HEK293T (cell line): ENCODE data around the gene IL2RG.

Experiments used
- CTCF ChIA-PET: fragments of 350-600 bp; formaldehyde crosslinking; extraction: SDS; loops from one replicate; lab custom pipeline; 2021; ENCODE audit warnings: antibody characterized with exemption, inconsistent platforms; lab: Yijun Ruan, JAX
- POLR2A ChIA-PET: fragments of 350-600 bp; formaldehyde crosslinking; extraction: SDS; loops from one replicate; lab custom pipeline; 2020; ENCODE audit warnings: antibody characterized with exemption, inconsistent platforms; lab: Yijun Ruan, JAX
- DNase-seq: peaks from one replicate; pipeline ENCODE4 v3.0.0; 2012; ENCODE audit warnings: mixed read lengths; ENCODE audit errors: extremely low spot score
- ARNT ChIP-seq: fragments of 450-650 bp; IDR thresholded peaks from 2 replicates; pipeline ENCODE4 v1.6.1; 2017; ENCODE audit warnings: mild to moderate bottlenecking
- BHLHE40 ChIP-seq: fragments of 450-650 bp; IDR thresholded peaks from 2 replicates; pipeline ENCODE4 v1.6.1; 2016; ENCODE audit warnings: mild to moderate bottlenecking, moderate library complexity, borderline replicate concordance
- CTBP1 ChIP-seq: fragments of 450-650 bp; IDR thresholded peaks from 2 replicates; pipeline ENCODE4 v1.6.1; 2016; ENCODE audit warnings: borderline replicate concordance
- ELF4 ChIP-seq: fragments of 450-650 bp; IDR thresholded peaks from 2 replicates; pipeline ENCODE4 v1.6.1; 2017; ENCODE audit warnings: antibody characterized with exemption
- FOXA1 ChIP-seq: fragments of 450-650 bp; IDR thresholded peaks from 2 replicates; pipeline ENCODE4 v1.6.1; 2016; ENCODE audit warnings: mild to moderate bottlenecking
- FOXK2 ChIP-seq: fragments of 450-650 bp; IDR thresholded peaks from 2 replicates; pipeline ENCODE4 v1.6.1; 2016; ENCODE audit warnings: mild to moderate bottlenecking
- FOXM1 ChIP-seq: fragments of 450-650 bp; IDR thresholded peaks from 2 replicates; pipeline ENCODE4 v1.6.1; 2017; ENCODE audit warnings: mild to moderate bottlenecking, borderline replicate concordance
- HDGF ChIP-seq: fragments of 450-650 bp; IDR thresholded peaks from 2 replicates; pipeline ENCODE4 v1.6.1; 2017; ENCODE audit warnings: antibody characterized with exemption, borderline replicate concordance
- L3MBTL2 ChIP-seq: fragments of 450-650 bp; conservative IDR thresholded peaks from 2 replicates; pipeline ENCODE4 v1.6.1; 2016; ENCODE audit warnings: mild to moderate bottlenecking
- LEF1 ChIP-seq: fragments of 450-650 bp; IDR thresholded peaks from 2 replicates; pipeline ENCODE4 v1.6.1; 2017; ENCODE audit warnings: mild to moderate bottlenecking, borderline replicate concordance
- NFRKB ChIP-seq: fragments of 450-650 bp; IDR thresholded peaks from 2 replicates; pipeline ENCODE4 v1.6.1; 2016; ENCODE audit warnings: mild to moderate bottlenecking, moderate library complexity
- PKNOX1 ChIP-seq: fragments of 450-650 bp; IDR thresholded peaks from 2 replicates; pipeline ENCODE4 v1.6.1; 2016
- SP1 ChIP-seq: fragments of 450-650 bp; IDR thresholded peaks from 2 replicates; pipeline ENCODE4 v1.6.1; 2017
- SUZ12 ChIP-seq: fragments of 450-650 bp; IDR thresholded peaks from 2 replicates; pipeline ENCODE4 v1.6.1; 2016; ENCODE audit warnings: mild to moderate bottlenecking
- TARDBP ChIP-seq: fragments of 450-650 bp; IDR thresholded peaks from 2 replicates; pipeline ENCODE4 v1.6.1; 2016
- ZNF384 ChIP-seq: fragments of 450-650 bp; IDR thresholded peaks from 2 replicates; pipeline ENCODE4 v1.6.1; 2016

Gene IL2RG

GRCh38 chrX:71106427-71106826 is 5.0 kb downstream of the IL2RG start, which contains the start of gene CXorf65:
Gene CXorf65, minus strand, starts transcription at chrX:71106740. Its CDS starts 184 bp downstream, at chrX:71106556.
- TF ChIP-seq ZNF384 (no peak), SP1 (no peak)
- CTCF ChIA-PET, result no interaction called here
- no peak for DNase-seq
- POLR2A ChIA-PET, result interaction anchor here (1.1 kb wide), 1 partner anchor 11 kb away, joined by 3 read pairs; no protein-coding TSS in a partner anchor

- DNase-seq, result no peak
- POLR2A ChIA-PET, result interaction anchor here (1.1 to 1.5 kb wide), 2 partner anchors 12 to 13 kb away, joined by 3 to 6 read pairs; partner anchors contain the start of gene MED12
- TF ChIP-seq TARDBP, result no peak
- no peak for TF ChIP-seq PKNOX1
- TF ChIP-seq FOXA1, result no peak
- TF ChIP-seq NFRKB, result no peak
- TF ChIP-seq SP1, result no peak
- TF ChIP-seq HDGF, result no peak
- no peak for TF ChIP-seq CTBP1
- no peak for TF ChIP-seq BHLHE40
- TF ChIP-seq LEF1, result no peak
- TF ChIP-seq ELF4, result no peak
- TF ChIP-seq ZNF384, result no peak
- TF ChIP-seq FOXK2, result no peak
- CTCF ChIA-PET, result no interaction called here
These were observed 5.7 kb downstream of the IL2RG start for GRCh38 chrX:71105628-71106027.

GRCh38 chrX:71103110-71103983 is 8.0 kb downstream of the IL2RG start:
- DNase-seq, result no peak
- CTCF ChIA-PET, result interaction anchor here (0.6 kb wide), 1 partner anchor 77 kb away, joined by 3 read pairs; no protein-coding TSS in a partner anchor
- TF ChIP-seq FOXM1, result no peak
- TF ChIP-seq L3MBTL2, result peak; percentile 44; the same call in 1 of the 2 replicates
- TF ChIP-seq FOXA1, result no peak
- POLR2A ChIA-PET, result interaction anchor here (1.0 to 1.4 kb wide), 2 partner anchors 15 to 23 kb away, joined by 3 to 5 read pairs; partner anchors contain the start of gene MED12

GRCh38 chrX:71102292-71102691 is 9.1 kb downstream of the IL2RG start:
- no peak for TF ChIP-seq FOXA1
- no peak for TF ChIP-seq LEF1
- TF ChIP-seq CTBP1, result no peak
- no peak for TF ChIP-seq SP1
- no peak for TF ChIP-seq TARDBP
- TF ChIP-seq HDGF, result no peak
- TF ChIP-seq FOXM1, result no peak
- ChIA-PET CTCF (no interaction called here), POLR2A (interaction anchor here (1.4 to 4.0 kb wide), 3 partner anchors 10 to 24 kb away, joined by 4 to 24 read pairs (median 5); partner anchors contain the start of gene MED12)
- DNase-seq, result no peak

- TF ChIP-seq CTBP1 (no peak), HDGF (no peak), SUZ12 (no peak), FOXA1 (no peak), BHLHE40 (no peak)
- no peak for DNase-seq
- ChIA-PET CTCF (no interaction called here), POLR2A (interaction anchor here (1.1 to 4.0 kb wide), 3 partner anchors 17 to 41 kb away, joined by 3 to 24 read pairs (median 7); partner anchors contain the start of gene MED12)
These were observed 10.5 kb downstream of the IL2RG start for GRCh38 chrX:71100581-71101505.

- CTCF ChIA-PET, result interaction anchor here (1.2 kb wide), 2 partner anchors 18 to 29 kb away, joined by 3 read pairs; partner anchors contain the start of gene MED12
These were observed 11.6 kb downstream of the IL2RG start for GRCh38 chrX:71099736-71100135.

More at GRCh38 chrX:71099736-71100135, 11.6 kb downstream of the IL2RG start:
- no peak for DNase-seq
- TF ChIP-seq ARNT (no peak), LEF1 (no peak), HDGF (no peak), FOXM1 (no peak), ZNF384 (no peak), NFRKB (no peak), PKNOX1 (no peak), SUZ12 (no peak), SP1 (no peak)
- POLR2A ChIA-PET, result interaction anchor here (4.0 kb wide), 1 partner anchor 18 kb away, joined by 24 read pairs; the partner anchor contains the start of gene MED12
